Measurements from ENCODE around the gene SOHLH1.

GRCh38 chr9:135739271-135740220 is 40.3 kb upstream of the SOHLH1 start:
- TF ChIP-seq CTCF (IDR thresholded peaks at IDR 0.05) (no peak), POLR2AphosphoS5 (IDR thresholded peaks at IDR 0.05) (no peak), POLR2A (IDR thresholded peaks at IDR 0.05; ENCODE audit: low read depth) (no peak), EP300 (IDR thresholded peaks at IDR 0.05) (no peak)

Measured in esophagus muscularis mucosa (tissue), 4 donors.